ENCODE data around the gene PYGL. TPM values are rescaled to one million over a fixed set of nuclear protein-coding genes. Genes with fewer than 3 reads are reported as not detected.
"Not testable (repeated sequence)": the region's sequence is repeated elsewhere in the genome, so short reads cannot be mapped to it uniquely, and the experiment has no call there.

Gene PYGL
- total and polyA plus RNA-seq, 5 donors, result 6.7 to 16.5 (median 11.8) TPM

DNA sequence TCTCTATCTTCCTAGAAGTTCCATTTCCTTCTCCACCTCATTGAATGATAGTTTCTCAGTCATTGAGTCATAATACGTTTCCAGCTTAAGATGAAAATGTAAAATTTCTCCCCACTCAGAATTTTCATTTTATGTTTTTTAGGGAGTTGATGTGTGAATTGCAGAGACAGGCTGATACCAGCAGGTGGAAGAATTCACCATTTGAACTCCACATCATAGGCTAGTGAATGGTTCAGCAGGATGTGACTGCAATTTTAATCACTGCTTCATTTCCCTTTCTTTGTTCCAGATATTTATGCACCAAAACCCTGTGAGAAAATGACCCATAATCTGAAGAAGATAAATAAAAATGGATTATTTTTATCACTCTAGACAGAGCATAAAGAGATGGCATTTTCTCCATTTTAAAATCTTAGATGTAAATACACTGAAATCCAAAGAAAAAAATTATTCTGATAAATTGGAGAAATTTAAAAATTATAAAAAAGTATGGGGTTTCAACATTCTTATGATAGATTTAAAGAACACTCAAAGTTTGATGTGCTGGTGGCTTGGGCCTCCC is 10.6 kb upstream of the PYGL start:
- H3K4me1 ChIP-seq (ENCODE audit: control insufficient read depth, insufficient read depth, low read length), result no peaks in the 10 kb centered on the region
- intact Hi-C loops (cut with DNase I), result loop anchor here (10.0 kb wide), 1 partner anchor 270 kb away; no protein-coding TSS in a partner anchor
- WGBS, result 9% methylated on average over 1 of the region's 1 CpG
- H3K27me3 ChIP-seq (ENCODE audit: control insufficient read depth, insufficient read depth), result no peaks in the 10 kb centered on the region
- no peaks in the 10 kb centered on the region for H3K9me3 ChIP-seq (ENCODE audit: control insufficient read depth, low read length)
- H3K27ac ChIP-seq (ENCODE audit: low read length), result no peak overlapping the region
- ATAC-seq (peak; percentile 78 to 79), DNase-seq (no peak)
- H3K4me3 ChIP-seq (ENCODE audit: low read length), result no peak overlapping the region

GRCh38 chr14:50953502-50953901 is 9.2 kb upstream of the PYGL start:
- no peak overlapping the region for H3K27ac ChIP-seq (ENCODE audit: low read length)
- no peaks in the 10 kb centered on the region for H3K4me1 ChIP-seq (ENCODE audit: control insufficient read depth, insufficient read depth, low read length)
- WGBS, result 86% methylated on average over 1 of the region's 1 CpG
- ATAC-seq, result no peak
- DNase-seq, result no peak
- no peak overlapping the region for H3K4me3 ChIP-seq (ENCODE audit: low read length)
- no peaks in the 10 kb centered on the region for H3K27me3 ChIP-seq (ENCODE audit: control insufficient read depth, insufficient read depth)
- intact Hi-C loops (cut with DNase I), result loop anchor here (10.0 kb wide), 1 partner anchor 271 kb away; no protein-coding TSS in a partner anchor
- no peaks in the 10 kb centered on the region for H3K9me3 ChIP-seq (ENCODE audit: control insufficient read depth, low read length)

DNA sequence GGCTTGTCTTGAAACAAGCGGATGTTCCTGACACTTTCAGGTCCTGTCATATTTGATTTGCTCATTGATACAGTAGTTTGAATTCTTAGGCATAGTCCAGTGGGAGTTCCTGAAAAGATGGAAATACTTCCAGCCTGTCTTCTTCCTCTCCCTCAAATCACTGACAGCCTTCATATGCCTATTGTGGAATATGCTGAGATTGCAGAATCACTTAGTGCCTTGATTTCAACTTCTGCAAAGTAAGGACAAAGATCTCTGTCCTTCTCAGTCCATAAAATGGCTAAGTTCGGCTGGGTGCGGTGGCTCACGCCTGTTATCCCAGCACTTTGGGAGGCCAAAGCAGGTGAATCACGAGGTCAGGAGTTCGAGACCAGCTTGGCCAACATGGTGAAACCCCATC is 6.7 kb upstream of the PYGL start:
- no peaks in the 10 kb centered on the region for H3K9me3 ChIP-seq (ENCODE audit: control insufficient read depth, low read length)
- H3K4me1 ChIP-seq (ENCODE audit: control insufficient read depth, insufficient read depth, low read length), result no peaks in the 10 kb centered on the region
- intact Hi-C loops (cut with DNase I), result loop anchor here (10.0 kb wide), 1 partner anchor 274 kb away; no protein-coding TSS in a partner anchor
- ATAC-seq (no peak), DNase-seq (no peak)
- WGBS, result 95% methylated on average over 6 of the region's 6 CpGs
- H3K4me3 ChIP-seq (ENCODE audit: low read length), result no peak overlapping the region
- no peaks in the 10 kb centered on the region for H3K27me3 ChIP-seq (ENCODE audit: control insufficient read depth, insufficient read depth)
- no peak overlapping the region for H3K27ac ChIP-seq (ENCODE audit: low read length)

DNA sequence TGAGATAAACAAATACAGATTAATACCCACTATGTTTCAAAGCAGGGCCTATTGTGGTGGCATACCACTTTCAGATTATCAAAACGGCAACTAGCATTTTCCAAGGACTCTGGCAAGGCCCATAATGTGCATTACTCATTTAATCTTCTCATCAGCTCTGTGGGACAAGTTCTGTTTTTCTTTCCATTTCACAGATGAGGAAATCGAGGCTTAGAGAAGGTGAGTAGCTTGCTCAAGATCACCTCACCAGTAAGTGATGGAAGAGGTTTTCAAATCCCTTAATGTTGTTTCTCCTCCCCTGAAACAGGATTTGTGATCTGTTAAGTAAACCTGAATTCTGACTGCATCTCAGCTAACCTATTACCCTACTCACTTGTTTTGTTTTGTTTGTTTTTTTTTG is 3.9 kb upstream of the PYGL start:
- intact Hi-C loops (cut with DNase I), result no loop called here
- Histone ChIP-seq H3K4me3 (ENCODE audit: low read length) (no peak overlapping the region), H3K27ac (ENCODE audit: low read length) (no peak overlapping the region), H3K4me1 (ENCODE audit: control insufficient read depth, insufficient read depth, low read length) (no peaks in the 10 kb centered on the region), H3K27me3 (ENCODE audit: control insufficient read depth, insufficient read depth) (no peaks in the 10 kb centered on the region), H3K9me3 (ENCODE audit: control insufficient read depth, low read length) (no peaks in the 10 kb centered on the region)
- ATAC-seq (no peak), DNase-seq (no peak)
- WGBS, result 62% methylated on average over 2 of the region's 2 CpGs

- Histone ChIP-seq H3K27ac (ENCODE audit: low read length) (no peak overlapping the region), H3K4me1 (ENCODE audit: control insufficient read depth, insufficient read depth, low read length) (no peaks in the 10 kb centered on the region), H3K4me3 (ENCODE audit: low read length) (no peak overlapping the region), H3K9me3 (ENCODE audit: control insufficient read depth, low read length) (no peaks in the 10 kb centered on the region), H3K27me3 (ENCODE audit: control insufficient read depth, insufficient read depth) (no peaks in the 10 kb centered on the region)
- 74% methylated on average over 4 of the region's 4 CpGs for WGBS
- intact Hi-C loops (cut with DNase I), result no loop called here
- DNase-seq, result no peak
- ATAC-seq, result no peak
Observed at GRCh38 chr14:50947446-50947845, 3.2 kb upstream of the PYGL start.

GRCh38 chr14:50946234-50946935 is 2.1 kb upstream of the PYGL start:
- no peak overlapping the region for H3K4me3 ChIP-seq (ENCODE audit: low read length)
- intact Hi-C loops (cut with DNase I), result no loop called here
- no peak for DNase-seq
- no peaks in the 10 kb centered on the region for H3K9me3 ChIP-seq (ENCODE audit: control insufficient read depth, low read length)
- WGBS, result 91% methylated on average over 5 of the region's 5 CpGs
- no peak overlapping the region for H3K27ac ChIP-seq (ENCODE audit: low read length)
- ATAC-seq, result no peak
- no peaks in the 10 kb centered on the region for H3K4me1 ChIP-seq (ENCODE audit: control insufficient read depth, insufficient read depth, low read length)
- H3K27me3 ChIP-seq (ENCODE audit: control insufficient read depth, insufficient read depth), result no peaks in the 10 kb centered on the region

GRCh38 chr14:50944647-50945413 is 547 bp upstream of the PYGL start:
- Histone ChIP-seq H3K4me1 (ENCODE audit: control insufficient read depth, insufficient read depth, low read length) (no peaks in the 10 kb centered on the region), H3K4me3 (ENCODE audit: low read length) (peak overlapping the region; percentile 76), H3K9me3 (ENCODE audit: control insufficient read depth, low read length) (no peaks in the 10 kb centered on the region), H3K27me3 (ENCODE audit: control insufficient read depth, insufficient read depth) (no peaks in the 10 kb centered on the region), H3K27ac (ENCODE audit: low read length) (peak overlapping the region; percentile 16)
- peak; percentile 56 to 83 (median 80) for DNase-seq
- ATAC-seq, result peak; percentile 76 to 79
- 6% methylated on average over 29 of the region's 29 CpGs for WGBS
- intact Hi-C loops (cut with DNase I), result no loop called here

DNA sequence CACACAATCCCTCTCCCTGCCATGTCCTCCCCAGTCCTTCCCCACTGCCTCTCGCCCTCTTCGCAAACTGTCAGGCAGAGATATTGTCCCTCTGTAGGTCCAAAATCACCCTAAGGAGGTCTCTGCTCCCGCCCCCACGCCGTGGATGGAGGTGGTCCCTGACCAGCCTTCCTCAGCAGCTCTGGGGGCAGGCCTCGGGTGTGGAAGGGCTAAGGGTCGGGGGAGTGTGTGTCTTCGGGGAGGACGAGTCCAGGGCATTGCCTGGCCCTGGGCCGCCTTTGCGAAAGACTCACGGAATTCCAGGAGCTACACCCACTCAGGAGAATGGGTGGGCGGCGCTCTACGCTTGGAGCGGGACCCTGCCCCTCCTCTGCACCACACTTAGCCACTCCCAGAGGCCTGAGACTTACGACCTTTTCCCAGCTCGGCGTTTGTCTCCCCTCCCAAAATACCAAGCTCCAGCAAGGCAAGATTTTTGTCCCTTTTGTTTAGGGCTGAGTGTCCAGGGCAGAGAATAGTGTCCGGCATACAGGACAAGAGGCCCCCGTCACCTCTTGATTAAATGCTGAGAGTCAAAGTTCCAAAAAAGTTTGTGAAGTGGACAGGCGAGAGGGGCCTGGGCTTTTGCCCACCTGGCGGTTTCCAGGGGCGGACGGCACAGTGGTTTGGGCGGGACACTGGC is 881 bp downstream of the PYGL start:
- intact Hi-C loops (cut with DNase I), result no loop called here
- H3K4me3 ChIP-seq (ENCODE audit: low read length), result peak overlapping the region; percentile 76
- ATAC-seq, result peak; percentile 86 to 89

DNA sequence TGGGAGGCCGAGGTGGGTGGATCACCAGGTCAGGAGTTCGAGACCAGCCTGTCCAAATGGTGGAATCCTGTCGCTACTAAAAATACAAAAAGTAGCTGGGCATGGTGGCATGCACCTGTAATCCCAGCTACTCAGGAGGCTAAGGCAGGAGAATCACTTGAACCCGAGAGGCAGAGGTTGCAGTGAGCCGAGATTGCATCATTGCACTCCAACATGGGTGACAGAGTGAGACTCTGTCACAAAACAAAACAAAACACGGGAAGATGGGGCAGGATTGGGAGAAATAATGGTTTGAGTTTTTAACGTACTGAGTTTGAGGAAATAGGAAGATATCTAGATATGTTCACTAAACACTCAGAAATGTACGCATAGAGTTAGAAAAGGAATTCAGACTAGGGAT is 2.6 kb downstream of the PYGL start:
- H3K27ac ChIP-seq (ENCODE audit: low read length); intact Hi-C loops (cut with DNase I): not testable (repeated sequence)
- WGBS, result 96% methylated on average over 8 of the region's 8 CpGs

More for the DNA sequence above, 881 bp downstream of the PYGL start:
- peak; percentile 81 to 90 (median 83) for DNase-seq
- Histone ChIP-seq H3K4me1 (ENCODE audit: control insufficient read depth, insufficient read depth, low read length) (no peaks in the 10 kb centered on the region), H3K27ac (ENCODE audit: low read length) (no peak overlapping the region), H3K9me3 (ENCODE audit: control insufficient read depth, low read length) (no peaks in the 10 kb centered on the region), H3K27me3 (ENCODE audit: control insufficient read depth, insufficient read depth) (no peaks in the 10 kb centered on the region)
- WGBS, result 9% methylated on average over 26 of the region's 26 CpGs

GRCh38 chr14:50941151-50941550 is 3.1 kb downstream of the PYGL start:
- Histone ChIP-seq H3K9me3 (ENCODE audit: control insufficient read depth, low read length) (no peaks in the 10 kb centered on the region), H3K27ac (ENCODE audit: low read length) (no peak overlapping the region), H3K4me3 (ENCODE audit: low read length) (no peak overlapping the region), H3K27me3 (ENCODE audit: control insufficient read depth, insufficient read depth) (no peaks in the 10 kb centered on the region), H3K4me1 (ENCODE audit: control insufficient read depth, insufficient read depth, low read length) (no peaks in the 10 kb centered on the region)
- ATAC-seq (no peak), DNase-seq (no peak)
- WGBS, result 90% methylated on average over 6 of the region's 6 CpGs
- intact Hi-C loops (cut with DNase I), result no loop called here

More for the DNA sequence above, 2.6 kb downstream of the PYGL start:
- not testable (repeated sequence) for H3K4me3 ChIP-seq (ENCODE audit: low read length); H3K4me1 ChIP-seq (ENCODE audit: control insufficient read depth, insufficient read depth, low read length); H3K9me3 ChIP-seq (ENCODE audit: control insufficient read depth, low read length); ATAC-seq; DNase-seq; H3K27me3 ChIP-seq (ENCODE audit: control insufficient read depth, insufficient read depth)

DNA sequence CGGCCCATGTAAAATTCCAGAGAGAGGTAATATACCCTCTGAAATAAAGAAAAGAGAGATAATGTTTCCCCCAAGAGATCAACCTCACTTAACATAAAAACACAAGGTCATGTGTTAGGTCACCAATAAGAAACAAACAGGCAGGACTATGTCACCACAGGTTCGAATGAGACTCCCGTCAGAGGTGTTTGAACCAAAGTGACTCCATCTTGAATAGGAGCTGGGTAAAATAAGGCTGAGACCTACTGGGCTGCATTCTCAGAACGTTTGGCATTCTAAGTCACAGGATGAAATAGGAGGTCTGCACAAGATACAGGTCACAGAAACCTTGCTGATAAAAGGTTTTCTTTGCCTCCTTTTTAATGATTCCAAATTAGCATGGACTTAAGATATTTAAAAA is 6.5 kb downstream of the PYGL start:
- intact Hi-C loops (cut with DNase I), result no loop called here
- no peak overlapping the region for H3K27ac ChIP-seq (ENCODE audit: low read length)
- ATAC-seq (no peak), DNase-seq (no peak)
- H3K27me3 ChIP-seq (ENCODE audit: control insufficient read depth, insufficient read depth), result no peaks in the 10 kb centered on the region
- H3K4me1 ChIP-seq (ENCODE audit: control insufficient read depth, insufficient read depth, low read length), result no peaks in the 10 kb centered on the region
- no peaks in the 10 kb centered on the region for H3K9me3 ChIP-seq (ENCODE audit: control insufficient read depth, low read length)
- H3K4me3 ChIP-seq (ENCODE audit: low read length), result no peak overlapping the region
- WGBS, result 77% methylated on average over 4 of the region's 4 CpGs
